HEK293 (cell line): Measurements from ENCODE around the gene EEF2.
"Not testable (repeated sequence)": the region's sequence is repeated elsewhere in the genome, so short reads cannot be mapped to it uniquely, and the experiment has no call there.

ENCODE experiments used
- CTCF ChIA-PET: fragments of 350-600 bp; formaldehyde crosslinking; extraction: SDS; loops from one replicate; lab custom pipeline; 2021; ENCODE audit warnings: antibody characterized with exemption; lab: Yijun Ruan, JAX
- POLR2A ChIA-PET: fragments of 300-600 bp; formaldehyde crosslinking; extraction: SDS; loops from one replicate; lab custom pipeline; 2020; ENCODE audit warnings: antibody characterized with exemption, inconsistent platforms; lab: Yijun Ruan, JAX
- H3K27ac ChIP-seq: fragments of 200-500 bp; sonication (Bioruptor generic); 2 replicates; pipeline ENCODE4 v1.5.1; 2014; ENCODE audit warnings: low read depth, low read length, control low read depth, inconsistent platforms; ENCODE audit errors: extremely low read depth
- H3K36me3 ChIP-seq, 2 experiments: fragments of 200-500 bp in 1 of 2; sonication (Bioruptor generic) in 1 of 2; 1 replicate in 1 of 2; 2 replicates in 1 of 2; pipeline ENCODE4 v1.5.1; 2014 to 2017; ENCODE audit warnings: inconsistent platforms in 2 of 2, low read length in 2 of 2; ENCODE audit not compliant: control insufficient read depth in 2 of 2, insufficient read depth in 1 of 2
- H3K4me1 ChIP-seq: fragments of 200-500 bp; sonication (Bioruptor generic); 2 replicates; pipeline ENCODE4 v1.5.1; 2014; ENCODE audit warnings: mild to moderate bottlenecking, low read length, inconsistent platforms; ENCODE audit not compliant: control insufficient read depth, insufficient read depth
- H3K4me3 ChIP-seq: 2 replicates; pipeline ENCODE4 v1.5.1; 2011; ENCODE audit warnings: low read depth, mild to moderate bottlenecking, control low read depth, low read length, moderate library complexity
- H3K9me3 ChIP-seq: fragments of 200-500 bp; sonication (Bioruptor generic); 2 replicates; pipeline ENCODE4 v1.5.1; 2014; ENCODE audit warnings: low read depth, low read length, inconsistent platforms; ENCODE audit not compliant: control insufficient read depth, insufficient read depth
- GLIS1 ChIP-seq: fragments of 450-650 bp; formaldehyde crosslinking; IDR thresholded peaks from 2 replicates; pipeline ENCODE4 v1.5.1; 2016; ENCODE audit warnings: missing biosample characterization, missing genetic modification characterization
- OSR2 ChIP-seq: fragments of 450-650 bp; formaldehyde crosslinking; IDR thresholded peaks from 2 replicates; pipeline ENCODE4 v1.5.1; 2016; ENCODE audit warnings: missing biosample characterization, missing genetic modification characterization
- ZBTB48 ChIP-seq: fragments of 450-650 bp; formaldehyde crosslinking; IDR thresholded peaks from 2 replicates; pipeline ENCODE4 v1.5.1; 2016; ENCODE audit warnings: missing biosample characterization, missing genetic modification characterization
- ZFP37 ChIP-seq: fragments of 450-650 bp; formaldehyde crosslinking; IDR thresholded peaks from 2 replicates; pipeline ENCODE4 v1.5.1; 2016; ENCODE audit warnings: missing biosample characterization, missing genetic modification characterization
- ZIC2 ChIP-seq: fragments of 450-650 bp; formaldehyde crosslinking; IDR thresholded peaks from 2 replicates; pipeline ENCODE4 v1.5.1; 2016; ENCODE audit warnings: missing biosample characterization, missing genetic modification characterization
- ZNF174 ChIP-seq: fragments of 450-650 bp; formaldehyde crosslinking; IDR thresholded peaks from 2 replicates; pipeline ENCODE4 v1.5.0; 2017; ENCODE audit warnings: missing biosample characterization, mild to moderate bottlenecking, missing genetic modification characterization
- ZNF530 ChIP-seq: fragments of 450-650 bp; formaldehyde crosslinking; IDR thresholded peaks from 2 replicates; pipeline ENCODE4 v1.5.1; 2016; ENCODE audit warnings: low read depth, missing biosample characterization, missing genetic modification characterization
- ZNF600 ChIP-seq: fragments of 450-650 bp; formaldehyde crosslinking; IDR thresholded peaks from 2 replicates; pipeline ENCODE4 v1.5.1; 2016; ENCODE audit warnings: missing biosample characterization, missing genetic modification characterization
- ZNF623 ChIP-seq: fragments of 450-650 bp; formaldehyde crosslinking; IDR thresholded peaks from 2 replicates; pipeline ENCODE4 v1.5.1; 2016; ENCODE audit warnings: missing biosample characterization, missing genetic modification characterization
- ZNF624 ChIP-seq: fragments of 450-650 bp; formaldehyde crosslinking; IDR thresholded peaks from 2 replicates; pipeline ENCODE4 v1.5.1; 2017; ENCODE audit warnings: missing biosample characterization, missing genetic modification characterization
- ZNF626 ChIP-seq: fragments of 450-650 bp; sonication (Bioruptor Pico); formaldehyde crosslinking; IDR thresholded peaks from 2 replicates; pipeline ENCODE4 v1.5.1; 2018; ENCODE audit warnings: missing biosample characterization, missing genetic modification characterization, inconsistent platforms
- ZXDB ChIP-seq: fragments of 450-650 bp; formaldehyde crosslinking; IDR thresholded peaks from 2 replicates; pipeline ENCODE4 v1.5.1; 2016; ENCODE audit warnings: missing biosample characterization, missing genetic modification characterization
- TF ChIP-seq, protein P1 (sequence below): fragments of 450-650 bp; formaldehyde crosslinking; IDR thresholded peaks from 2 replicates; pipeline ENCODE4 v1.5.1; 2017; ENCODE audit warnings: missing biosample characterization, missing genetic modification characterization
- TF ChIP-seq, protein P2 (sequence below): fragments of 450-650 bp; formaldehyde crosslinking; IDR thresholded peaks from 2 replicates; pipeline ENCODE4 v1.5.1; 2016; ENCODE audit warnings: missing biosample characterization, missing genetic modification characterization
- TF ChIP-seq, protein P3 (sequence below): fragments of 450-650 bp; formaldehyde crosslinking; IDR thresholded peaks from 2 replicates; pipeline ENCODE4 v1.5.1; 2016; ENCODE audit warnings: missing biosample characterization, missing genetic modification characterization, low read depth
- TF ChIP-seq, protein P4 (sequence below): fragments of 450-650 bp; formaldehyde crosslinking; IDR thresholded peaks from 2 replicates; pipeline ENCODE4 v1.5.1; 2016; ENCODE audit warnings: missing biosample characterization, missing genetic modification characterization
- TF ChIP-seq, protein P5 (sequence below): fragments of 450-650 bp; formaldehyde crosslinking; IDR thresholded peaks from 2 replicates; pipeline ENCODE4 v1.5.1; 2017; ENCODE audit warnings: missing biosample characterization, missing genetic modification characterization
- TF ChIP-seq, protein P6 (sequence below): fragments of 450-650 bp; formaldehyde crosslinking; IDR thresholded peaks from 2 replicates; pipeline ENCODE4 v1.5.1; 2016; ENCODE audit warnings: missing biosample characterization, missing genetic modification characterization

The EEF2 gene

DNA sequence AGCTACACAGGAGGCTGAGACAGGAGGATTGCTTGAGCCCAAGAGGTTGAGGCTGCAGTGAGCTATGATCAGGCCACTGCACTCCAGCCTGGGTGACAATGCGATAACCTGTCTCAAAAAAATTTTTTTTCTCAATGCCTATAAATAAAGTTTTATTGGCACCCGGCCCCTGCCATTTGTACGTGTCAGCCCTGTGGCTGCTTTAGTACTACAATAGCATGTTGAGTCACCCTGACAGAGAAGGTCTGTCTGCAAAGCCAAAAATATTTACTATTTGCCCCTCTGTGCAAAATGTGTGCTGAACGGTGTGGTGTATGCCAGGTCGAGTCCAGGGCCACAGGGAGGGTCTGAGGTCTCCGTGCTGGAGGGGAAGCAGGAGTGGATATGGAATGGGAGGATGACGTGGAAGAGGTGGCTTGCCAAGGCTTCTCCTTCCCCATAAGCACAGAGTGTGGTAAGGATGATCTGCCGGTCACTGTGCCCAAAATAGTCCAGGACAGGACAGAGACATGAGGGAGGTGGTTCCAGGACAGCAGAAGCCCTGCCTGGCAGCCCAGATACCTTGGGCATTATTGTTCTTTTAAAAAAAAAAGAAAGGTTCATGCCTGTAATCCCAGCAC lies 42.4 kb downstream of the EEF2 start:
- ChIA-PET POLR2A (interaction anchor here (0.6 to 0.7 kb wide), 2 partner anchors 103 to 491 kb away, joined by 3 to 5 read pairs; no protein-coding TSS in a partner anchor), CTCF (no interaction called here)
- no peaks in the 10 kb centered on the region for H3K36me3 ChIP-seq
- TF ChIP-seq, protein P1, sequence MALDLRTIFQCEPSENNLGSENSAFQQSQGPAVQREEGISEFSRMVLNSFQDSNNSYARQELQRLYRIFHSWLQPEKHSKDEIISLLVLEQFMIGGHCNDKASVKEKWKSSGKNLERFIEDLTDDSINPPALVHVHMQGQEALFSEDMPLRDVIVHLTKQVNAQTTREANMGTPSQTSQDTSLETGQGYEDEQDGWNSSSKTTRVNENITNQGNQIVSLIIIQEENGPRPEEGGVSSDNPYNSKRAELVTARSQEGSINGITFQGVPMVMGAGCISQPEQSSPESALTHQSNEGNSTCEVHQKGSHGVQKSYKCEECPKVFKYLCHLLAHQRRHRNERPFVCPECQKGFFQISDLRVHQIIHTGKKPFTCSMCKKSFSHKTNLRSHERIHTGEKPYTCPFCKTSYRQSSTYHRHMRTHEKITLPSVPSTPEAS (tag by site-specific recombination): no peak
- TF ChIP-seq, protein P2, sequence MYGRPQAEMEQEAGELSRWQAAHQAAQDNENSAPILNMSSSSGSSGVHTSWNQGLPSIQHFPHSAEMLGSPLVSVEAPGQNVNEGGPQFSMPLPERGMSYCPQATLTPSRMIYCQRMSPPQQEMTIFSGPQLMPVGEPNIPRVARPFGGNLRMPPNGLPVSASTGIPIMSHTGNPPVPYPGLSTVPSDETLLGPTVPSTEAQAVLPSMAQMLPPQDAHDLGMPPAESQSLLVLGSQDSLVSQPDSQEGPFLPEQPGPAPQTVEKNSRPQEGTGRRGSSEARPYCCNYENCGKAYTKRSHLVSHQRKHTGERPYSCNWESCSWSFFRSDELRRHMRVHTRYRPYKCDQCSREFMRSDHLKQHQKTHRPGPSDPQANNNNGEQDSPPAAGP (tag by site-specific recombination): no peak
- TF ChIP-seq ZNF600 (tag by site-specific recombination) (peak; percentile 85; the same call in 1 of the 2 replicates), ZXDB (tag by site-specific recombination) (peak; percentile 84), ZNF626 (tag by site-specific recombination) (no peak), ZNF174 (no peak), ZIC2 (tag by site-specific recombination) (no peak), ZNF623 (tag by site-specific recombination) (peak; percentile 38), ZNF624 (no peak), ZBTB48 (tag by site-specific recombination) (no peak), OSR2 (tag by site-specific recombination) (no peak)
- TF ChIP-seq, protein P3, sequence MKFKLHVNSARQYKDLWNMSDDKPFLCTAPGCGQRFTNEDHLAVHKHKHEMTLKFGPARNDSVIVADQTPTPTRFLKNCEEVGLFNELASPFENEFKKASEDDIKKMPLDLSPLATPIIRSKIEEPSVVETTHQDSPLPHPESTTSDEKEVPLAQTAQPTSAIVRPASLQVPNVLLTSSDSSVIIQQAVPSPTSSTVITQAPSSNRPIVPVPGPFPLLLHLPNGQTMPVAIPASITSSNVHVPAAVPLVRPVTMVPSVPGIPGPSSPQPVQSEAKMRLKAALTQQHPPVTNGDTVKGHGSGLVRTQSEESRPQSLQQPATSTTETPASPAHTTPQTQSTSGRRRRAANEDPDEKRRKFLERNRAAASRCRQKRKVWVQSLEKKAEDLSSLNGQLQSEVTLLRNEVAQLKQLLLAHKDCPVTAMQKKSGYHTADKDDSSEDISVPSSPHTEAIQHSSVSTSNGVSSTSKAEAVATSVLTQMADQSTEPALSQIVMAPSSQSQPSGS: no peak
- H3K4me1 ChIP-seq: no peaks in the 10 kb centered on the region
- H3K27ac ChIP-seq: no peak overlapping the region
- no peaks in the 10 kb centered on the region for H3K9me3 ChIP-seq
- no peak overlapping the region for H3K4me3 ChIP-seq

DNA sequence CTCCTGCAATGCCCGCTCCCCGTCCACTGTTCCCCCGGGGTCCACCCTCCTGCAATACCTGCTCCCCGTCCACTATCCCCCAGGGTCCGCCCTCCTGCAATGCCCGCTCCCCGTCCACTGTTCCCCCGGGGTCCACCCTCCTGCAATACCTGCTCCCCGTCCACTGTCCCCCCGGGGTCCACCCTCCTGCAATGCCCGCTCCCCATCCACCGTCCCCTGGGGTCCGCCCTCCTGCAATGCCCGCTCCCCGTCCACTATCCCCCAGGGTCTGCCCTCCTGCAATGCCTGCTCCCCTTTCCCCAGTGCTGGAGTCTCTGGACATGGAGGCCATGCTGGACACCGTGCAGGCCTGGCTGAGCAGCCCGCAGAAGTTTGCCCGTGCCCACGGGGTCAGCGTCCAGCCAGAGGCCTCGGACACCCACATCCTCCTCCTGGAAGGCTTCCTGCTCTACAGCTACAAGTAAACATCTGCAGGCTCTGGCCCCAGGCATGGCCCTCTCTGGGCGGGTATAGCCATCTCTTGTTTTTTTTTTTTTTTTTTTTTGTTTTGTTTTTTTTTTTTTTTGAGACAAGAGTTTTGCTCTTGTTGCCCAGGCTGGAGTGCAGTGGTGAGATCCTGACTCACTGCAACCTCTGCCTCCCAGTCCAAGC lies 46.8 kb downstream of the EEF2 start:
- H3K9me3 ChIP-seq, POLR2A ChIA-PET, H3K4me3 ChIP-seq, H3K27ac ChIP-seq, H3K36me3 ChIP-seq, H3K4me1 ChIP-seq: not testable (repeated sequence)
- CTCF ChIA-PET: interaction anchor here (0.6 kb wide), 1 partner anchor 174 kb away, joined by 3 read pairs; no protein-coding TSS in a partner anchor
- TF ChIP-seq, protein P4, sequence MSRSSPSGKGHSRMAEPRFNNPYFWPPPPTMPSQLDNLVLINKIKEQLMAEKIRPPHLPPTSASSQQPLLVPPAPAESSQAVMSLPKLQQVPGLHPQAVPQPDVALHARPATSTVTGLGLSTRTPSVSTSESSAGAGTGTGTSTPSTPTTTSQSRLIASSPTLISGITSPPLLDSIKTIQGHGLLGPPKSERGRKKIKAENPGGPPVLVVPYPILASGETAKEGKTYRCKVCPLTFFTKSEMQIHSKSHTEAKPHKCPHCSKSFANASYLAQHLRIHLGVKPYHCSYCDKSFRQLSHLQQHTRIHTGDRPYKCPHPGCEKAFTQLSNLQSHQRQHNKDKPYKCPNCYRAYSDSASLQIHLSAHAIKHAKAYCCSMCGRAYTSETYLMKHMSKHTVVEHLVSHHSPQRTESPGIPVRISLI (tag by site-specific recombination): 0 out of 2 replicates have a peak, but pooled peaks have one; percentile 19
- peak; percentile 93 for TF ChIP-seq GLIS1 (tag by site-specific recombination)

DNA sequence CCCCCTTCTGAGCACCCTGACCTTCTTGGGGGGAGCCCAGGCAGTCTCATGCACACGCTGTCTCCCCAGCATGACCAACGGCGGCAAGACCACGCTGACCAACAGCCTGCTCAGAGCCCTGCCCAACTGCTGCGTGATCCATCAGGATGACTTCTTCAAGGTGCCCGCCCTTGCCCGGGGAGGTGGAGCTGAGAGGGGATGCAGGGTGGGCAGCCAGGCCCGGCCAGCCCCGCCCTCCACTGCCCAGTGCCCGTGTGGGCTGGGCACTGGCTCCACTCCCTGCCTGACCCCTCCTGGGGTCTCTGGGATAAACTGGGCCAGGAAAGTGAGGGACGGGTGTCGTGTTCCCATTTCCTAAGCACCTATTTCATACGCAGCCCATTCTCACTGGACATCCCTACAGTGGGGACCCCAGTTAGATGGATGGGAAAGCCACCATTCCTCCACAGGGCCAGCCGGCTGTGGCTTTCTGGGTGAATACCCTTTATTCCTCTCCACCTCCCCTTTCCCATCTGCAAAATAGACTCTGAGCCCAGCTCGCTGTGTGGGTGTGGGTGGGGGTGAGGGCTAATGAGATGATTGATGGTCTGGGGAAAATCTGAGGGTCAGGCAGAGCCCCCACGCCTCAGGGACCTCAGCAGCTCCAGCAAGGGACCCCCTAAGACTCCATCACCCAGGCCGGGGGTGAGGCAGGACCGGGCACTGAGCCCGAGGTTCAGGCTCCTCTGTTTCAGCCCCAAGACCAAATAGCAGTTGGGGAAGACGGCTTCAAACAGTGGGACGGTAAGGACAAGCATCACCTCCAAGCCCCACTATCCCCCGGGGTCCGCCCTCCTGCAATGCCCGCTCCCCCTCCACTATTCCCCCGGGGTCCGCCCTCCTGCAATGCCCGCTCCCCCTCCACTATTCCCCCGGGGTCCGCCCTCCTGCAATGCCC lies 48.5 kb downstream of the EEF2 start:
- Histone ChIP-seq H3K9me3 (no peaks in the 10 kb centered on the region), H3K4me1 (no peaks in the 10 kb centered on the region), H3K4me3 (no peak overlapping the region), H3K27ac (no peak overlapping the region), H3K36me3 (no peaks in the 10 kb centered on the region)
- ChIA-PET CTCF (no interaction called here), POLR2A (no interaction called here)
- TF ChIP-seq ZNF530: no peak
- no peak for TF ChIP-seq ZFP37 (tag by site-specific recombination)
- TF ChIP-seq, protein P5, sequence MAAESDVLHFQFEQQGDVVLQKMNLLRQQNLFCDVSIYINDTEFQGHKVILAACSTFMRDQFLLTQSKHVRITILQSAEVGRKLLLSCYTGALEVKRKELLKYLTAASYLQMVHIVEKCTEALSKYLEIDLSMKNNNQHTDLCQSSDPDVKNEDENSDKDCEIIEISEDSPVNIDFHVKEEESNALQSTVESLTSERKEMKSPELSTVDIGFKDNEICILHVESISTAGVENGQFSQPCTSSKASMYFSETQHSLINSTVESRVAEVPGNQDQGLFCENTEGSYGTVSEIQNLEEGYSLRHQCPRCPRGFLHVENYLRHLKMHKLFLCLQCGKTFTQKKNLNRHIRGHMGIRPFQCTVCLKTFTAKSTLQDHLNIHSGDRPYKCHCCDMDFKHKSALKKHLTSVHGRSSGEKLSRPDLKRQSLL (tag by site-specific recombination): no peak
- TF ChIP-seq, protein P6, sequence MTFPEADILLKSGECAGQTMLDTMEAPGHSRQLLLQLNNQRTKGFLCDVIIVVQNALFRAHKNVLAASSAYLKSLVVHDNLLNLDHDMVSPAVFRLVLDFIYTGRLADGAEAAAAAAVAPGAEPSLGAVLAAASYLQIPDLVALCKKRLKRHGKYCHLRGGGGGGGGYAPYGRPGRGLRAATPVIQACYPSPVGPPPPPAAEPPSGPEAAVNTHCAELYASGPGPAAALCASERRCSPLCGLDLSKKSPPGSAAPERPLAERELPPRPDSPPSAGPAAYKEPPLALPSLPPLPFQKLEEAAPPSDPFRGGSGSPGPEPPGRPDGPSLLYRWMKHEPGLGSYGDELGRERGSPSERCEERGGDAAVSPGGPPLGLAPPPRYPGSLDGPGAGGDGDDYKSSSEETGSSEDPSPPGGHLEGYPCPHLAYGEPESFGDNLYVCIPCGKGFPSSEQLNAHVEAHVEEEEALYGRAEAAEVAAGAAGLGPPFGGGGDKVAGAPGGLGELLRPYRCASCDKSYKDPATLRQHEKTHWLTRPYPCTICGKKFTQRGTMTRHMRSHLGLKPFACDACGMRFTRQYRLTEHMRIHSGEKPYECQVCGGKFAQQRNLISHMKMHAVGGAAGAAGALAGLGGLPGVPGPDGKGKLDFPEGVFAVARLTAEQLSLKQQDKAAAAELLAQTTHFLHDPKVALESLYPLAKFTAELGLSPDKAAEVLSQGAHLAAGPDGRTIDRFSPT (tag by site-specific recombination): peak; percentile 41; the same call in 1 of the 2 replicates
- peak; percentile 40; the same call in 1 of the 2 replicates for TF ChIP-seq GLIS1 (tag by site-specific recombination)
- TF ChIP-seq, protein P3: no peak
